Ovary (tissue), 3 donors: ENCODE data around the gene MSI2.

Source experiments
- CTCF ChIP-seq, 3 donors: fragments of 450-650 bp in 2 of 3; fragments of 200-600 bp in 1 of 3; IDR thresholded peaks; one replicate each; pipeline versions ENCODE4 v1.5.1 to v1.8.0; 2016 to 2022; ENCODE audit warnings: antibody characterized with exemption in 3 of 3, mild to moderate bottlenecking in 1 of 3
- POLR2A ChIP-seq: fragments of 450-650 bp; IDR thresholded peaks from one replicate; pipeline ENCODE4 v1.6.1; 2017; ENCODE audit warnings: antibody characterized with exemption, mild to moderate bottlenecking, moderate library complexity
- donor health status: DM: no; HTN: no; CAD: no.

GRCh38 chr17:57622683-57623433 lies 366.5 kb downstream of the MSI2 start:
- TF ChIP-seq CTCF (IDR thresholded peaks at IDR 0.05) = no peak
- no peak for TF ChIP-seq POLR2A
